MCF 10A (cell line): ENCODE results near the gene RORC. TPM values are rescaled to one million over a fixed set of nuclear protein-coding genes. Genes with fewer than 3 reads are reported as not detected.
"Not testable (repeated sequence)": the region's sequence is repeated elsewhere in the genome, so short reads cannot be mapped to it uniquely, and the experiment has no call there.

Source experiments
- BruUV-seq: library from RNA; stranded (reverse); fragments of 400-500 nt; replicated peaks from 2 replicates; lab custom pipeline; 2021; lab: Mats Ljungman, UMichigan
- CTCF ChIA-PET: fragments of 300-600 bp; sonication (Branson Sonifier 250); formaldehyde crosslinking; extraction: SDS; loops from one replicate; lab custom pipeline; 2021; ENCODE audit warnings: antibody characterized with exemption, inconsistent platforms; lab: Yijun Ruan, JAX
- POLR2A ChIA-PET: fragments of 300-600, 350-650 bp; sonication (Branson Sonifier 250); formaldehyde crosslinking; extraction: SDS; loops from one replicate; lab custom pipeline; 2020; ENCODE audit warnings: antibody characterized with exemption, inconsistent platforms; lab: Yijun Ruan, JAX
- DNase-seq: peaks from one replicate; pipeline ENCODE4 v3.0.0-alpha.2; 2018; ENCODE audit not compliant: unreplicated experiment
- H3K27ac Mint-ChIP-seq: one replicate; pipeline ENCODE4 v1.8.0; 2022; ENCODE audit warnings: mild to moderate bottlenecking, low read depth, mixed read lengths; ENCODE audit not compliant: unreplicated experiment
- H3K27me3 Mint-ChIP-seq: one replicate; pipeline ENCODE4 v1.8.0; 2022; ENCODE audit warnings: mixed read lengths; ENCODE audit not compliant: insufficient read depth, unreplicated experiment
- H3K36me3 Mint-ChIP-seq: one replicate; pipeline ENCODE4 v1.8.0; 2022; ENCODE audit warnings: mild to moderate bottlenecking, moderate library complexity, mixed read lengths; ENCODE audit not compliant: insufficient read depth, unreplicated experiment
- H3K4me1 Mint-ChIP-seq: one replicate; pipeline ENCODE4 v1.8.0; 2022; ENCODE audit warnings: mixed read lengths; ENCODE audit not compliant: insufficient read depth, unreplicated experiment
- H3K4me3 Mint-ChIP-seq: one replicate; pipeline ENCODE4 v1.8.0; 2022; ENCODE audit warnings: mild to moderate bottlenecking, moderate library complexity, mixed read lengths; ENCODE audit not compliant: unreplicated experiment
- H3K9me3 Mint-ChIP-seq: one replicate; pipeline ENCODE4 v1.8.0; 2022; ENCODE audit warnings: mixed read lengths; ENCODE audit not compliant: unreplicated experiment
- intact Hi-C: fragments of 100-400 bp; cut with micrococcal nuclease; formaldehyde crosslinking; loops from 2 replicates; pipeline ENCODE4 v1.14.1; 2022
- total RNA-seq: library from RNA; stranded (reverse); gene quantifications from 2 replicates; pipeline ENCODE4 v1.2.3, GENCODE V29; 2022
- TF ChIP-seq, protein P1 (sequence below): fragments of 200-600 bp; IDR thresholded peaks from one replicate; pipeline ENCODE4 v1.8.0; 2022; ENCODE audit warnings: antibody characterized with exemption, mild to moderate bottlenecking; ENCODE audit not compliant: unreplicated experiment

RORC gene
- total RNA-seq, 1 experiment from 2014 or later, result 0.40 TPM

DNA sequence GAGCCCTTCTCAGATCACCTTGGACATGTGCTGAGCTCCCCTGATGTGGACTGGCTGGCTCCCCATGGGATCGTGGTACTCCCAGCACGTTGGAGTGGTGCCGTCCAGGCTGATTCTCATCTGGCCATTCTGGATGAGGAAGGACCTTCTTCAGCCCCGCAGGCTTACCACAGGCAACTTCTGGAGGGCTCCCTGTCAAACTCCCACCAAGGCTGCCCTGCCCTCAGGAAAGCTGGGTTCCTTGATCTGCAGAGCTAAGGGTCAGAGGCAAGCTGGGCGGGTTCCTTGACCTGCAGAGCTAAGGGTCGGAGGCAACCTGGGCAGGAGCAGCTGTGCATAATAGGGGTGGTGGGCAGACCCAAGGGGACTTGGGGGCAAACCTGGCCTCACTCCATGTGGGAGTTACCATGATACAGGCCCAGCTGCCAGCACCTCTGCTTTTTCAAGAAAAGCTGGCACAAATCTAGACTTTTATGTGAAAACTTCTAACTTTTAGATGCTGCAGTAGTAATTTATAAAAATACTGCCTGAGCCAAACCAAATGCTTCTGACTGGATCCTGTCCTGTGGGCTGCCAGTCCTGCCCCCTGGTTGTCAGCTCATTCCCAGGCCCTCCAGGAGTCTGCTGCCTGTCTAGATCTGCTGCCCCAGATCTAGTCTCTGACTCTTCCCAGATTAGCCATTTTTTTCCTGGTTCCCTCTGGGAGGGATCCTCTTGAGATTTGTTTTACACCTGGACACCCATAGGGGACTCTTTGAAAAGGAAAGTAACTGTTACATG lies 27.5 kb upstream of the RORC start:
- Mint-ChIP-seq H3K36me3 (peaks cover 10% of the 10 kb centered on the region), H3K4me1 (peaks cover 40% of the 10 kb centered on the region), H3K27me3 (no peaks in the 10 kb centered on the region), H3K27ac (no peak overlapping the region), H3K9me3 (no peaks in the 10 kb centered on the region), H3K4me3 (no peak overlapping the region)
- intact Hi-C loops, result no loop called here
- DNase-seq, result no peak
- ChIA-PET POLR2A (interaction anchor here (1.0 to 4.2 kb wide), 13 partner anchors 8 to 361 kb away, joined by 3 to 35 read pairs (median 7); partner anchors contain the start of genes C2CD4D, MRPL9, S100A11 and THEM4), CTCF (interaction anchor here (0.6 to 2.6 kb wide), 11 partner anchors 10 to 1596 kb away, joined by 3 to 10 read pairs (median 3); partner anchors contain the start of gene C2CD4D)
- no TSS peak for BruUV-seq
- TF ChIP-seq, protein P1, sequence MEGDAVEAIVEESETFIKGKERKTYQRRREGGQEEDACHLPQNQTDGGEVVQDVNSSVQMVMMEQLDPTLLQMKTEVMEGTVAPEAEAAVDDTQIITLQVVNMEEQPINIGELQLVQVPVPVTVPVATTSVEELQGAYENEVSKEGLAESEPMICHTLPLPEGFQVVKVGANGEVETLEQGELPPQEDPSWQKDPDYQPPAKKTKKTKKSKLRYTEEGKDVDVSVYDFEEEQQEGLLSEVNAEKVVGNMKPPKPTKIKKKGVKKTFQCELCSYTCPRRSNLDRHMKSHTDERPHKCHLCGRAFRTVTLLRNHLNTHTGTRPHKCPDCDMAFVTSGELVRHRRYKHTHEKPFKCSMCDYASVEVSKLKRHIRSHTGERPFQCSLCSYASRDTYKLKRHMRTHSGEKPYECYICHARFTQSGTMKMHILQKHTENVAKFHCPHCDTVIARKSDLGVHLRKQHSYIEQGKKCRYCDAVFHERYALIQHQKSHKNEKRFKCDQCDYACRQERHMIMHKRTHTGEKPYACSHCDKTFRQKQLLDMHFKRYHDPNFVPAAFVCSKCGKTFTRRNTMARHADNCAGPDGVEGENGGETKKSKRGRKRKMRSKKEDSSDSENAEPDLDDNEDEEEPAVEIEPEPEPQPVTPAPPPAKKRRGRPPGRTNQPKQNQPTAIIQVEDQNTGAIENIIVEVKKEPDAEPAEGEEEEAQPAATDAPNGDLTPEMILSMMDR, result no peak

DNA sequence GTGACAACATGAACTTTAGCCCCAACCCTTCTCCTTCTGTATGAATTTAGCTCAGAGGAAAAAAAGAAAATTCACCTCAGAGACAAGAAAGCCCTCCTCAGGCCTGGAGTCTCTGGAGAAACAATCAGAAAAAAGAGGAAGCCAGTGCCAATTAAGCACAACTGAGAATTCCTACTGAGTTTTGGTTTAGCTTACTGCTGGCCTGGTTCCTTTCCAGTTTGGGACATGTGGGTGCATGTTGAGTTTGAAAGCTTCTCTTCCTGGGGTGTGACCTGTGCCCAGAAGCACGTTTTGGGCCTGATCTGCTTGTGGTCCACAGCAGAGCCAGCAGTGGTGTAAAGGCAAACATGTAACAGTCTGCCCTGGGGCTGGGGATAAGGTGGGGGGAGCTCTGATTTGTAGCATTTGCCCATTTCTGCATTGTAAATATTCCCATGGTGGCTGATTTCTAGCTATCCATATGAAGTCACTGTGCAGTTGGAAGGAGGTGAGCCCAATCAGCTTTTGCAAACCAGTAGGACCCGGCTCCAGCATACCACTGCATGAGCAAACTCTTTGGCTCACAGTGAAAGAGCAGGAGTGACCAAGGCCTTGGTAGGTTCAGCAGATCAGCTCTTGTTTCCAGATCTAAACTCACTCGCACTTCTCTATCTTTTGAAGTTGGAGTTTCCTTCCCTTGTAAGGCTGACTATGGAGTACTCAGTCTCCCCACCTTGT lies 26.6 kb upstream of the RORC start:
- Mint-ChIP-seq H3K36me3 (peaks cover 10% of the 10 kb centered on the region), H3K27me3 (no peaks in the 10 kb centered on the region), H3K27ac (peak overlapping the region; percentile 84), H3K4me3 (no peak overlapping the region), H3K9me3 (no peaks in the 10 kb centered on the region), H3K4me1 (peaks cover 40% of the 10 kb centered on the region)
- ChIA-PET POLR2A (interaction anchor here (0.7 to 4.2 kb wide), 20 partner anchors 9 to 536 kb away, joined by 3 to 35 read pairs (median 5); partner anchors contain the start of genes C2CD4D, MRPL9, S100A11 and THEM4), CTCF (interaction anchor here (0.6 to 3.2 kb wide), 17 partner anchors 7 to 1595 kb away, joined by 3 to 18 read pairs (median 4); partner anchors contain the start of gene C2CD4D)
- intact Hi-C loops, result no loop called here
- peak; percentile 66 for DNase-seq
- no TSS peak for BruUV-seq
- TF ChIP-seq, protein P1, result no peak

DNA sequence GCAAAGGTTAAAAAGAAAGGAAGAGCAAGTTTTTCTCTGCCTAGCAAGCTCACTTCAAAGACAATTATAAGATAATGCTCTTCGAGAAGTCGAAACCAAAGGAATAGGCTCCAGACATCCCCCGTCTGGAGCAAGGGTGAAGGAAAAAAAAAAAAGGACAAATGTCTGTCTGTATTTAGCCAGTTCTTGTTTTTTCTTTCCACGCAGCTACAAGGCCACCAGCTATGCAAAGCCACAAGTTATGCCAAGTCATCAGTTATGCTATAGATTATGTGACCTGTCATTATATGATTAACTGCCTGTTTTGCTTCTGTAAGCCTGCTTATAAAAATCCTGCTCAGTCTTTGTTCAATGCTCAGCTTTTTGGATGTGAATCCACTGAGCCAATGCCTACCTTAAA lies 24.3 kb upstream of the RORC start:
- BruUV-seq, result no TSS peak
- POLR2A ChIA-PET, result interaction anchor here (2.8 to 4.2 kb wide), 2 partner anchors 11 to 53 kb away, joined by 14 to 35 read pairs; partner anchors contain the start of gene THEM4
- H3K4me3 Mint-ChIP-seq, result no peak overlapping the region
- H3K27me3 Mint-ChIP-seq, result peaks cover 13% of the 10 kb centered on the region
- CTCF ChIA-PET, result interaction anchor here (0.7 to 3.2 kb wide), 5 partner anchors 19 to 492 kb away, joined by 3 to 18 read pairs (median 4); no protein-coding TSS in a partner anchor
- DNase-seq, result no peak
- H3K9me3 Mint-ChIP-seq, result no peaks in the 10 kb centered on the region
- intact Hi-C loops, result no loop called here
- H3K4me1 Mint-ChIP-seq, result peaks cover 24% of the 10 kb centered on the region
- no peak overlapping the region for H3K27ac Mint-ChIP-seq
- H3K36me3 Mint-ChIP-seq, result peaks cover 3% of the 10 kb centered on the region
- TF ChIP-seq, protein P1, result no peak

DNA sequence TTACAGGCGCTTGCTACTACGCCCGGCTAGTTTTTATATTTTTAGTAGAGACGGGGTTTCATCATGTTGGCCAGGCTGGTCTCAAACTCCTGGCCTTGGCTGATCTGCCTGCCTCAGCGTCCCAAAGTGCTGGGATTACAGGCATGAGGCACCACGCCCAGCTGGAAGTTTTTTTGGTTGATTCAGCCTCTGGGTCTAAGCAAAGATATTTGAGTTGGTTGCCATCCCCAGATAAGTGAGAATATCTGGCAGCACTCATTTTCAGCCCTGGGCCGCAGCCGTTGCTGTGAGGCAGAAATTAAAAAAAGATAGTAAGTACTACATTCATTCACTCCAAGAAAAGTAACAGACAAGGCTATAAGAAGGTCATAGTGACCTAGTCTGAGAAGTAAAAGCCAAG lies 23.9 kb upstream of the RORC start:
- H3K4me1 Mint-ChIP-seq, result peaks cover 24% of the 10 kb centered on the region
- POLR2A ChIA-PET, intact Hi-C loops, DNase-seq, H3K4me3 Mint-ChIP-seq, H3K36me3 Mint-ChIP-seq, H3K9me3 Mint-ChIP-seq, BruUV-seq, H3K27ac Mint-ChIP-seq: not testable (repeated sequence)
- CTCF ChIA-PET, result interaction anchor here (0.7 to 3.2 kb wide), 4 partner anchors 19 to 493 kb away, joined by 3 to 18 read pairs (median 6); no protein-coding TSS in a partner anchor
- peaks cover 16% of the 10 kb centered on the region for H3K27me3 Mint-ChIP-seq
